HEK293T (cell line): ENCODE measurements around the gene OSBPL3.

Source experiments
- CTCF ChIA-PET: fragments of 350-600 bp; formaldehyde crosslinking; extraction: SDS; loops from one replicate; lab custom pipeline; 2021; ENCODE audit warnings: antibody characterized with exemption, inconsistent platforms; lab: Yijun Ruan, JAX
- POLR2A ChIA-PET: fragments of 350-600 bp; formaldehyde crosslinking; extraction: SDS; loops from one replicate; lab custom pipeline; 2020; ENCODE audit warnings: antibody characterized with exemption, inconsistent platforms; lab: Yijun Ruan, JAX
- DNase-seq: peaks from one replicate; pipeline ENCODE4 v3.0.0; 2012; ENCODE audit warnings: mixed read lengths; ENCODE audit errors: extremely low spot score
- ARNT ChIP-seq: fragments of 450-650 bp; IDR thresholded peaks from 2 replicates; pipeline ENCODE4 v1.6.1; 2017; ENCODE audit warnings: mild to moderate bottlenecking
- BHLHE40 ChIP-seq: fragments of 450-650 bp; IDR thresholded peaks from 2 replicates; pipeline ENCODE4 v1.6.1; 2016; ENCODE audit warnings: mild to moderate bottlenecking, moderate library complexity, borderline replicate concordance
- CTBP1 ChIP-seq: fragments of 450-650 bp; IDR thresholded peaks from 2 replicates; pipeline ENCODE4 v1.6.1; 2016; ENCODE audit warnings: borderline replicate concordance
- ELF4 ChIP-seq: fragments of 450-650 bp; IDR thresholded peaks from 2 replicates; pipeline ENCODE4 v1.6.1; 2017; ENCODE audit warnings: antibody characterized with exemption
- FOXA1 ChIP-seq: fragments of 450-650 bp; IDR thresholded peaks from 2 replicates; pipeline ENCODE4 v1.6.1; 2016; ENCODE audit warnings: mild to moderate bottlenecking
- FOXK2 ChIP-seq: fragments of 450-650 bp; IDR thresholded peaks from 2 replicates; pipeline ENCODE4 v1.6.1; 2016; ENCODE audit warnings: mild to moderate bottlenecking
- FOXM1 ChIP-seq: fragments of 450-650 bp; IDR thresholded peaks from 2 replicates; pipeline ENCODE4 v1.6.1; 2017; ENCODE audit warnings: mild to moderate bottlenecking, borderline replicate concordance
- HDGF ChIP-seq: fragments of 450-650 bp; IDR thresholded peaks from 2 replicates; pipeline ENCODE4 v1.6.1; 2017; ENCODE audit warnings: antibody characterized with exemption, borderline replicate concordance
- L3MBTL2 ChIP-seq: fragments of 450-650 bp; conservative IDR thresholded peaks from 2 replicates; pipeline ENCODE4 v1.6.1; 2016; ENCODE audit warnings: mild to moderate bottlenecking
- LEF1 ChIP-seq: fragments of 450-650 bp; IDR thresholded peaks from 2 replicates; pipeline ENCODE4 v1.6.1; 2017; ENCODE audit warnings: mild to moderate bottlenecking, borderline replicate concordance
- NFRKB ChIP-seq: fragments of 450-650 bp; IDR thresholded peaks from 2 replicates; pipeline ENCODE4 v1.6.1; 2016; ENCODE audit warnings: mild to moderate bottlenecking, moderate library complexity
- PKNOX1 ChIP-seq: fragments of 450-650 bp; IDR thresholded peaks from 2 replicates; pipeline ENCODE4 v1.6.1; 2016
- SP1 ChIP-seq: fragments of 450-650 bp; IDR thresholded peaks from 2 replicates; pipeline ENCODE4 v1.6.1; 2017
- SUZ12 ChIP-seq: fragments of 450-650 bp; IDR thresholded peaks from 2 replicates; pipeline ENCODE4 v1.6.1; 2016; ENCODE audit warnings: mild to moderate bottlenecking
- TARDBP ChIP-seq: fragments of 450-650 bp; IDR thresholded peaks from 2 replicates; pipeline ENCODE4 v1.6.1; 2016
- ZNF384 ChIP-seq: fragments of 450-650 bp; IDR thresholded peaks from 2 replicates; pipeline ENCODE4 v1.6.1; 2016

Gene OSBPL3

DNA sequence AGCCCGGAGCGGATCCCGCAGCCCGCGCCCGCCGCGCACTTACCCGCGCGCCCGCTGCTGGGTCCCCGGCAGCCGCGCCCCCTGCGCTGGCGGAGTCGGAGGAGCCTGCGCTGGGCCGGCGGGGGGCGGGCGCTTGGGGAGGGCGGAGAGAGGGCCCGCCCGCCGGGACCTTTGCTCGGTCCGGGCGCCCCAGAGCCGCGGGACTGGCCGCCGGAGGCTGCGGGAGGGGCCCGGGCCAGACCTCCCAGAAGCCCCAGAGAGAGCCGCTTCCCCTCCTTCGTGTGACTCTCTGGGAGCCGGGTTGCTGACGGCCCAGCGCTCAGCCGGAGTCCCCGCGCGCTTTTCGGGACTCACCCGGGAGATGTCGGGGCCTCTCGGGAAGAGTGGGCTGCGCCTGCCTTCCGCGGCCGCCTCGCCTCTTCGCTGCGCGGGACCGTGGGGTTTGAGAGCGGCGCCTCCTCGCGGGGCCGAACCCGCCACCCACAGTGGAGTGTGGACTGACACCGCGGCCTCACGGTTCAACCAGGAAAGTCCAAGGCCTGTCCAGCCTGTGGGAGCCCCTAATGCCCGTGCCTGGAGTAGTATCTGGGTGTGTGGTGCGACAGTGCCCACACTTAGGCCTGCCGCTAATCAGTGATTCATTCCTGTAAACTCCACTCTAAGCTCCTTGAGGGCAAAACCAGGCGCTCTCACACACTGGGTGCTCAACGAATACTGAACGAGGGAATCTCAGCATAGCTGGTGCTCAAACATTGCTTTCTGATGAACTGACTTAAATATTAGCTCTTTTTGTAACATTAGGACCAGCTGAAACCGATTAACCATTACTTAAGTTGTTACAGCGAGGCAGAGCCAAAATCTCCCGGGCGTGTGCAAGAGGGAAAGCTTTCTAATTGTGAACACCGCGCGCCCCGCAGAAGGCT lies 222.4 kb downstream of the OSBPL3 start, which contains the start of gene GSDME:
Gene GSDME (minus strand): TSS at position 112 of the 923 bp plus-strand sequence. CDS start 7,690 bp downstream, outside the sequence.
- CTCF ChIA-PET = no interaction called here
- POLR2A ChIA-PET = interaction anchor here (1.1 kb wide), 1 partner anchor 368 kb away, joined by 4 read pairs; the partner anchor contains the start of gene CYCS
- DNase-seq = peak; percentile 61
- peak; percentile 28; the same call in 1 of the 2 replicates for TF ChIP-seq L3MBTL2
- TF ChIP-seq ELF4 = no peak
- TF ChIP-seq PKNOX1 = no peak
- TF ChIP-seq BHLHE40 = no peak
- TF ChIP-seq LEF1 = no peak
- no peak for TF ChIP-seq FOXM1
- TF ChIP-seq ZNF384 = no peak
- no peak for TF ChIP-seq SUZ12
- no peak for TF ChIP-seq FOXA1

DNA sequence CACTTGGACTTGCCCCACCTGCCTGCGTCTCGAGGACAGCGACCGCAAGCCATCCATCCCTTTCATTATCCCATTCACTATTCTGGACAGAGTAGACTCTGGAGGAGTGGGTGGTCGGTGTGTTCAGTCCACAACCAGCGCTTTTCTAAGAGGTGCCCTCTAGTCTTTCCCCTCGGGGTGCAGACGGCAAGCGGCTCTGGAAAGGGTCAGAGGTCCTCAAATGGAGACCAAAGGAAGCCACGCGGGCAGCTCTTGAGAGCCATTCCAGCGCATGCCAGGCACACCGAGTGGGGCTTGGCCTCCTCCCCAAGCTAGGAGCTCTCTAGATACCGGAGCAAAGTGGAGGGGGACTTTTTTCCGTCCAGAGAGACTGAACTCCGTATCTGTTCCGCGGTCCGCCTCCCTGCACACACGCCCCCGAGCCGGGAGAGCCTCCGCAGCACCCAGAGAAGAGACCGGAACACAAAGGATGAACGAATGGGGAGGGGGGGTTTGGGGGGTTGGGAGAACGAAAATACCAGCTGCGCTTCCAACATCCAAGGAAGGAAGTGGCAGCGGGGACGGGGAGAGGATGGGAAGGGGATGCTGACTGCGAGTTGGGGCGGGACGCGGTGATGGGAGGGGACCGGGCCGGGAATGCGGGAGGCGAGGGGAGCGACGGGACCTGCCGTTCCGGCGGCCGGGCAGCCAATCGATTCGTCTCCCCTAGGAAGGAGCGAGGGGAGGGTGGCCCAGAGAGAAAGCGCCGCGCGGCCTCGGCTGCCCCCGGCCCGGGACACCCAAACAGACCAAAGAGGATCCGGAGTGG lies 223.2 kb downstream of the OSBPL3 start:
- ChIA-PET CTCF (interaction anchor here (1.5 kb wide), 1 partner anchor 91 kb away, joined by 4 read pairs; no protein-coding TSS in a partner anchor), POLR2A (interaction anchor here (0.6 to 1.6 kb wide), 3 partner anchors 8 to 314 kb away, joined by 3 to 5 read pairs (median 4); no protein-coding TSS in a partner anchor)
- peak; percentile 54 for DNase-seq
- no peak for TF ChIP-seq LEF1
- TF ChIP-seq L3MBTL2 = peak; percentile 74

- ChIA-PET POLR2A (interaction anchor here (0.6 to 1.6 kb wide), 3 partner anchors 8 to 315 kb away, joined by 3 to 5 read pairs (median 4); no protein-coding TSS in a partner anchor), CTCF (interaction anchor here (1.5 kb wide), 1 partner anchor 90 kb away, joined by 4 read pairs; no protein-coding TSS in a partner anchor)
- no peak for DNase-seq
- TF ChIP-seq SUZ12 (no peak), SP1 (no peak), PKNOX1 (no peak), LEF1 (no peak), CTBP1 (no peak), ELF4 (no peak), FOXK2 (no peak), BHLHE40 (no peak), TARDBP (no peak)
Observed at GRCh38 chr7:24755541-24756407, 224.2 kb downstream of the OSBPL3 start.

DNA sequence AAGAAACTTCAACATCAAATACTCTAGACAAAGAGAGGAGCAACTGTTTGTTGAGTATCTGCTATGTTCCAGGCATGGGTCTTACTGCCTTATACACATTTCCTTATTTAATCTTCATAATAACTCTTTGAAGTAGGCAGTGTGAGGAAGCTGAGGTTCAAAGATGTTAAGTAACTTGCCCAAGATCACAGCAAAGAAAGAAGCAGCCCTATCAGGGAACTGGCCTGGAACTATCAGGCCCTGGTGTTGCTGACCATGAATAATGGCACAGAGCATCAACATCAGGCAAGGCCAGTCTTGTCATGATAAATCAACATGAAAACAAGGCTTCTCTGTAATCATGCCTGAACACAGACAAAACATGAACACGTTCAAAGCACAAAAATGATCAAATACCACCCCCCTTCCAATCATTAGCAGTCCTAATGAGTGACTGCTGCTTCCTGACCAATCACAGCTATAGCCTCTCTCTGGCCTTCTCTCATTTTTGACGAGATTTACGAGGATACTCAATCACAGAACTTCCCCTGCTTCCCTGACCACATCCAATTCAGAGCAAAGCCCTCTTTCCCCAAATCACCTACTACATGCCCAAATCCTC lies 225.0 kb downstream of the OSBPL3 start:
- CTCF ChIA-PET = no interaction called here

GRCh38 chr7:24752073-24752800 lies 227.7 kb downstream of the OSBPL3 start:
- POLR2A ChIA-PET = no interaction called here
- TF ChIP-seq SUZ12 (no peak), ARNT (no peak), TARDBP (no peak), FOXA1 (no peak), SP1 (no peak), FOXM1 (no peak), NFRKB (no peak), PKNOX1 (no peak), BHLHE40 (no peak), FOXK2 (no peak), ZNF384 (no peak), L3MBTL2 (no peak), LEF1 (no peak), ELF4 (no peak), HDGF (no peak)
- CTCF ChIA-PET = no interaction called here
- DNase-seq = no peak

More for the DNA sequence above, 225.0 kb downstream of the OSBPL3 start:
- TF ChIP-seq SUZ12 (no peak), TARDBP (no peak), SP1 (no peak), BHLHE40 (no peak), ELF4 (no peak), NFRKB (no peak), ARNT (no peak)
- POLR2A ChIA-PET = interaction anchor here (1.6 kb wide), 1 partner anchor 9 kb away, joined by 5 read pairs; no protein-coding TSS in a partner anchor
- no peak for DNase-seq
